Thyroid gland (tissue), 4 donors: ENCODE measurements around the gene SNAPC1. TPM values are rescaled to one million over a fixed set of nuclear protein-coding genes. Genes with fewer than 3 reads are reported as not detected.

ENCODE experiments used
- DNase-seq, 2 donors: peaks; one replicate each; pipeline ENCODE4 v3.0.0-alpha.2; 2019
- H3K27ac ChIP-seq, 3 donors: fragments of 200-600 bp; sonication (generic); 1 replicate in 2 of 3; 2 replicates in 1 of 3; pipeline ENCODE4 v1.5.1; 2016 to 2019; ENCODE audit warnings: mild to moderate bottlenecking in 1 of 3, moderate library complexity in 1 of 3
- H3K27me3 ChIP-seq: fragments of 200-600 bp; sonication (generic); one replicate; pipeline ENCODE4 v1.5.1; 2019
- H3K36me3 ChIP-seq, 2 donors: fragments of 200-600 bp; sonication (generic); one replicate each; pipeline ENCODE4 v1.5.1; 2016 to 2019
- H3K4me1 ChIP-seq, 2 donors: fragments of 200-600 bp; sonication (generic); one replicate each; pipeline ENCODE4 v1.5.1; 2017 to 2019
- H3K4me3 ChIP-seq, 3 donors: fragments of 200-600 bp; sonication (generic); replicated peaks in 1 of 3; 1 replicate in 2 of 3; 2 replicates in 1 of 3; pipeline ENCODE4 v1.5.1; 2016; ENCODE audit warnings: mild to moderate bottlenecking in 1 of 3
- H3K9me3 ChIP-seq: fragments of 200-600 bp; sonication (generic); one replicate; pipeline ENCODE4 v1.5.1; 2017
- POLR2A ChIP-seq, 2 donors: fragments of 450-650 bp; IDR thresholded peaks; one replicate each; pipeline ENCODE4 v1.6.1; 2017; ENCODE audit warnings: antibody characterized with exemption in 2 of 2, mild to moderate bottlenecking in 2 of 2, moderate library complexity in 1 of 2
- WGBS, 2 donors: methylation state at CpG; one replicate each; pipeline ENCODE4 v1.1.5; 2017; 5-methylcytosine and 5-hydroxymethylcytosine counted together
- intact Hi-C: fragments of 100-400 bp; cut with DNase I; formaldehyde crosslinking; loops from one replicate; pipeline ENCODE4 v1.15.1; 2023
- total RNA-seq, 4 donors: library from RNA; depleted of rRNA; stranded (reverse); fragments of >200 nt; gene quantifications; one replicate each; pipeline ENCODE4 v1.2.3, GENCODE V29; 2016
- TF ChIP-seq, protein P1 (sequence below), 6 experiments: fragments of 200-600 bp in 3 of 6; fragments of 450-650 bp in 3 of 6; sonication (generic) in 3 of 6; IDR thresholded peaks; one replicate each; pipeline ENCODE4 v1.5.1; 2016 to 2019; ENCODE audit warnings: antibody characterized with exemption in 6 of 6, mild to moderate bottlenecking in 2 of 6, inconsistent platforms in 1 of 6, moderate library complexity in 1 of 6

Gene SNAPC1
- total RNA-seq, 4 donors from 2014 or later = 4.8 to 8.9 (median 6.8) TPM

GRCh38 chr14:61761557-61761956 is 663 bp upstream of the SNAPC1 start:
- Histone ChIP-seq H3K4me3 (peak overlapping the region in 1 of 3 donors; percentile 25), H3K36me3 (no peaks in the 10 kb centered on the region), H3K27me3 (no peaks in the 10 kb centered on the region), H3K27ac (peak overlapping the region; percentile 86 to 93 (median 91)), H3K4me1 (peaks cover 19 to 25% of the 10 kb centered on the region in 2 donors), H3K9me3 (no peaks in the 10 kb centered on the region)
- WGBS, 2 donors = 42 to 51% methylated on average over 5 of the region's 5 CpGs
- intact Hi-C loops = no loop called here
- TF ChIP-seq POLR2A (IDR thresholded peaks at IDR 0.05) = no peak
- TF ChIP-seq, protein P1, sequence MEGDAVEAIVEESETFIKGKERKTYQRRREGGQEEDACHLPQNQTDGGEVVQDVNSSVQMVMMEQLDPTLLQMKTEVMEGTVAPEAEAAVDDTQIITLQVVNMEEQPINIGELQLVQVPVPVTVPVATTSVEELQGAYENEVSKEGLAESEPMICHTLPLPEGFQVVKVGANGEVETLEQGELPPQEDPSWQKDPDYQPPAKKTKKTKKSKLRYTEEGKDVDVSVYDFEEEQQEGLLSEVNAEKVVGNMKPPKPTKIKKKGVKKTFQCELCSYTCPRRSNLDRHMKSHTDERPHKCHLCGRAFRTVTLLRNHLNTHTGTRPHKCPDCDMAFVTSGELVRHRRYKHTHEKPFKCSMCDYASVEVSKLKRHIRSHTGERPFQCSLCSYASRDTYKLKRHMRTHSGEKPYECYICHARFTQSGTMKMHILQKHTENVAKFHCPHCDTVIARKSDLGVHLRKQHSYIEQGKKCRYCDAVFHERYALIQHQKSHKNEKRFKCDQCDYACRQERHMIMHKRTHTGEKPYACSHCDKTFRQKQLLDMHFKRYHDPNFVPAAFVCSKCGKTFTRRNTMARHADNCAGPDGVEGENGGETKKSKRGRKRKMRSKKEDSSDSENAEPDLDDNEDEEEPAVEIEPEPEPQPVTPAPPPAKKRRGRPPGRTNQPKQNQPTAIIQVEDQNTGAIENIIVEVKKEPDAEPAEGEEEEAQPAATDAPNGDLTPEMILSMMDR (IDR thresholded peaks at IDR 0.05) = no peak
- DNase-seq = peak in 1 of 2 donors; percentile 12

DNA sequence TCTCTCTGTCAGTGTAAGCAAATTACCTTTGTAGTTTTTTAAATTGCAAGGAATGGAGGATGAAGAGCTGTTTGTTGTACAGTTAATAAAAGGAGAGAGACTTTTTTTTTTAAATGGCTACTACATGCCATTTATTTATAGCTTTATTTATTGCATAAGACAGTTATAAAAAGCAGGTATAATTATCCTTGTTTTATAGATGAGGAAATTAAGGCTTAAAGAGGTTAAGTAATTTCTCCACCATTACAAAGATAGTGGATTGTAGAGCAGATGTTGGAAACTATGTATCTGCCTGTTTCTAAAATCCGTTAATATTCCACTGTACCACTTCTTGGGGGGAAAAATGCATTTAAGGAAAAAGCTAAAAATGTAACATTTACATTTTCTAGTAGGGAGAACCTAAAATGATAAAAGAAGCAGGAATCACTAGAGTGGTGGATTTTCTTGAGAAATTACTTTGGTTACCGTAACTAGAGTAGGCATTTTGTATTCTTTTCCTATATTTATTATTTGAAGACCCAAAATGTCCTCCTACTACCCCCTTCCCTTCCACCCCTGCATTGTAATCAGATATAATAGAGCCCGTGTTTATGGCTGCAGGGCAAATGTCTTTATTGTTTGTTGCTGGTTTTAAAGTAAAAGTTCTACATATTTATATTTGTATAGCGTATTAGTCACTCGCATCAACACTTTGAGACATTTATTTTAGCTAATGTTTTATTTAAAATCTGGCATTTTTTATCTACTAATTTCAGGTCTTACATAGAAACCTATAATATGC is 2.3 kb downstream of the SNAPC1 start:
- Histone ChIP-seq H3K27me3 (no peaks in the 10 kb centered on the region), H3K9me3 (no peaks in the 10 kb centered on the region), H3K4me3 (no peak overlapping the region), H3K4me1 (peaks cover 19 to 25% of the 10 kb centered on the region in 2 donors), H3K27ac (no peak overlapping the region), H3K36me3 (peaks cover 0 to 5% of the 10 kb centered on the region in 2 donors)
- DNase-seq = no peak
- TF ChIP-seq POLR2A (IDR thresholded peaks at IDR 0.05) = no peak
- TF ChIP-seq, protein P1 (IDR thresholded peaks at IDR 0.05) = no peak
- 87 to 90% methylated on average over 5 of the region's 5 CpGs for WGBS, 2 donors
- intact Hi-C loops = no loop called here

DNA sequence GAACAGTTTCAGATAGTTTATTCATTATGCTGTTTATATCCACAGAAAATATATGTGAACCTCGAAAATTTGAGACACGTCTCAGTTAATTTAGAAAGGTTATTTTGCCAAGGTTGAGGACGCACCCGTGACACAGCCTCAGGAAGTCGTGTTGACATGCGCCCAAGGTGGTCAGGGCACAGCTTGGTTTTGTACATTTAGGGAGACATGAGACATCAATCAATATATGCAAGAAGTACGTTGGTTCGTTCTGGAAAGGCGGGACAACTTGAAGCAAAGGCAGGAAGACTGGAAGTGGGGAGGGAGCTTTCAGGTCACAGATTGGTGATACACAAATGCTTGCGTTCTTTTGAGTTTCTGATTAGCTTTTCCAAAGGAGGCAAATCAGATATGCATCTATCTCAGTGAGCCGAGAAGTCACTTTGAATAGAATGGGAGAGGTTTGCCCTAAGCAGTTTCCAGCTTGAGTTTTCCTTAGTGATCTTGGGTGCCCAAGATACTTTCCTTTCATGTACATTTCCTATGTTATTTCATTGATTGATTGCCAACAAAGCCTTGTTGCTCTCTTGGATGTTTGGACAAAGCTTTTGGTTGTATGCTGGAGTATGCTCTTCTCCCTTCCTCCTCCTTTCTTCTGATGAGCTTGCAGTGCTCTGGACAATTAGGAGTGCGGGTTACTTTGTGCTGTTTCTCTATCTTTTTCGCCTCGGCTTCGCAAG is 3.2 kb downstream of the SNAPC1 start:
- intact Hi-C loops = no loop called here
- WGBS, 2 donors = 69% methylated on average over 15 of the region's 15 CpGs
- no peaks in the 10 kb centered on the region for H3K9me3 ChIP-seq
- H3K4me1 ChIP-seq = peaks cover 19 to 25% of the 10 kb centered on the region in 2 donors
- peaks cover 0 to 11% of the 10 kb centered on the region in 2 donors for H3K36me3 ChIP-seq
- no peak for DNase-seq
- TF ChIP-seq POLR2A (IDR thresholded peaks at IDR 0.05) = no peak
- TF ChIP-seq, protein P1 (IDR thresholded peaks at IDR 0.05) = no peak
- H3K27ac ChIP-seq = no peak overlapping the region
- H3K4me3 ChIP-seq = no peak overlapping the region
- H3K27me3 ChIP-seq = no peaks in the 10 kb centered on the region

DNA sequence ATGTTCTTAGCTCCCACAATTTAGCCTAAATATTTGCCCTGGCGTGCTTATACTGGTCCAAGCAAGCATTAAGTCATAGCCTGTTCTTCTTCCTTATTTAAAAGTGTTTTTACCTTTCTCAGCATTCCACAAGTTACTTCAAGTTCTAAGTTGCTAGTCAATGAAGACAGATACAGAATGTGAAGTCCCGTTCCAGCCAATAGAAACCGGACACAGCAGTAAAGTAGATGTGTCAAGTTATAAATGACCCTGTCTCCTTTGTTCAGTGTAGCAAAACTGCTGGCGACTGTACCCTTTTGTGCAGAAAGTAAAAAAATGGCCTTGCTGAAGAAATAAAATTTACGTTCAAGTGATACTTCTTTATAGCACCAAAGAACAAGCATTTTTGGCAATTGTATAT is 3.9 kb downstream of the SNAPC1 start:
- H3K9me3 ChIP-seq = no peaks in the 10 kb centered on the region
- no peaks in the 10 kb centered on the region for H3K27me3 ChIP-seq
- DNase-seq = no peak
- H3K36me3 ChIP-seq = peaks cover 0 to 16% of the 10 kb centered on the region in 2 donors
- no peak overlapping the region for H3K4me3 ChIP-seq
- TF ChIP-seq, protein P1 (IDR thresholded peaks at IDR 0.05) = no peak
- TF ChIP-seq POLR2A (IDR thresholded peaks at IDR 0.05) = no peak
- peaks cover 19 to 25% of the 10 kb centered on the region in 2 donors for H3K4me1 ChIP-seq
- intact Hi-C loops = no loop called here
- 60 to 65% methylated on average over 5 of the region's 5 CpGs for WGBS, 2 donors
- peak overlapping the region in 1 of 3 donors; percentile 15 for H3K27ac ChIP-seq

DNA sequence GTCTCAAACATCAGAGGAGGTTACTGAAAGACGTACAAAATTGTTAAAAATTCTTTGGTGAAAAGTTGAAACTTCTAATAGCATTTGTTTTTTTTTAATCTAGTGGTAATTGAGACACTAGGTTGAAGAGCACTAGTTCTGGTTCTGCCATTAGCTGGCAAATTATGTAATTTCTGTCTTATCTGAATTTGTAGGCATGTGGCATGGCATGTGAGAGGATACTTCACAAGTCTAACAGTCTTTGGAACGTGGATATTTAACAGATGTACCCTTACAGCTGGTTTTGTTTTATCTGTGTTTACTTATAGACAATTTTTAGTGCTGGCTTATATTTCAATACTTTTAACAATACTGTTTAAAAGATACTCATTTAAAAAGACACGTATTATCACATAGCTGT is 6.0 kb downstream of the SNAPC1 start:
- intact Hi-C loops = no loop called here
- H3K9me3 ChIP-seq = no peaks in the 10 kb centered on the region
- H3K27ac ChIP-seq = no peak overlapping the region
- TF ChIP-seq, protein P1 (IDR thresholded peaks at IDR 0.05) = no peak
- TF ChIP-seq POLR2A (IDR thresholded peaks at IDR 0.05) = no peak
- H3K36me3 ChIP-seq = peaks cover 0 to 25% of the 10 kb centered on the region in 2 donors
- H3K27me3 ChIP-seq = no peaks in the 10 kb centered on the region
- no peak overlapping the region for H3K4me3 ChIP-seq
- no peak for DNase-seq
- 90% methylated on average over 3 of the region's 3 CpGs for WGBS, 2 donors
- H3K4me1 ChIP-seq = peaks cover 14 to 22% of the 10 kb centered on the region in 2 donors
